IMR-90 (cell line): ENCODE results near the gene NKAIN2. TPM values are rescaled to one million over a fixed set of nuclear protein-coding genes. Genes with fewer than 3 reads are reported as not detected.

Experiments
- ATAC-seq: fragments of 200-7000 bp; cut with Tn5 transposase; 2 replicates; pipeline ENCODE4 v1.9.1; 2020; ENCODE audit warnings: low read depth, mild to moderate bottlenecking, moderate library complexity
- BruUV-seq: library from RNA; stranded (reverse); fragments of 400-500 nt; replicated peaks from 2 replicates; lab custom pipeline; 2021; lab: Mats Ljungman, UMichigan
- CTCF ChIA-PET: fragments of 300-600 bp; formaldehyde crosslinking; extraction: SDS; loops from one replicate; lab custom pipeline; 2021; ENCODE audit warnings: antibody characterized with exemption; lab: Yijun Ruan, JAX
- POLR2A ChIA-PET: fragments of 300-600 bp; sonication (Branson Sonifier 250); formaldehyde crosslinking; loops from one replicate; lab custom pipeline; 2022; ENCODE audit warnings: antibody characterized with exemption; ENCODE audit not compliant: unreplicated experiment; lab: Charles Lee
- DNase-seq: peaks from one replicate; pipeline ENCODE4 v3.0.0; 2013
- H2AFZ ChIP-seq: replicated peaks from 2 replicates; pipeline ENCODE3; 2013; ENCODE audit warnings: low read length, mild to moderate bottlenecking; ENCODE audit not compliant: poor library complexity
- H2AK5ac ChIP-seq: 2 replicates; pipeline ENCODE4 v1.6.1; 2013; ENCODE audit warnings: low read depth, low read length, inconsistent platforms
- H2AK9ac ChIP-seq: replicated peaks from 2 replicates; pipeline ENCODE3; 2013; ENCODE audit warnings: mild to moderate bottlenecking, low read depth, low read length, moderate library complexity; ENCODE audit not compliant: poor library complexity
- H2BK120ac ChIP-seq: 2 replicates; pipeline ENCODE4 v1.6.1; 2013; ENCODE audit warnings: low read depth, low read length, inconsistent platforms
- H2BK15ac ChIP-seq: 3 replicates; pipeline ENCODE4 v1.6.1; 2013; ENCODE audit warnings: low read depth, low read length, inconsistent platforms
- H2BK20ac ChIP-seq: 2 replicates; pipeline ENCODE4 v1.6.1; 2013; ENCODE audit warnings: low read depth, mild to moderate bottlenecking, inconsistent platforms, low read length, moderate library complexity
- H2BK5ac ChIP-seq: 2 replicates; pipeline ENCODE4 v1.6.1; 2013; ENCODE audit warnings: mild to moderate bottlenecking, low read depth, low read length, inconsistent platforms; ENCODE audit not compliant: poor library complexity, severe bottlenecking
- H3K14ac ChIP-seq: replicated peaks from 2 replicates; pipeline ENCODE4 v1.6.1; 2013; ENCODE audit warnings: low read depth, low read length, inconsistent platforms
- H3K18ac ChIP-seq: 2 replicates; pipeline ENCODE4 v1.6.1; 2013; ENCODE audit warnings: low read depth, low read length, control low read depth
- H3K23ac ChIP-seq: 2 replicates; pipeline ENCODE4 v1.6.1; 2013; ENCODE audit warnings: low read depth, low read length, inconsistent platforms
- H3K27ac ChIP-seq: 2 replicates; pipeline ENCODE4 v1.5.1; 2013; ENCODE audit warnings: mild to moderate bottlenecking, control low read depth, low read length; ENCODE audit not compliant: insufficient read depth
- H3K27me3 ChIP-seq: 2 replicates; pipeline ENCODE4 v1.6.1; 2013; ENCODE audit warnings: low read length; ENCODE audit not compliant: control insufficient read depth, insufficient read depth
- H3K36me3 ChIP-seq: 2 replicates; pipeline ENCODE4 v1.6.1; 2013; ENCODE audit warnings: low read length, mixed read lengths; ENCODE audit not compliant: control insufficient read depth, insufficient read depth
- H3K4ac ChIP-seq: 2 replicates; pipeline ENCODE4 v1.6.1; 2013; ENCODE audit warnings: low read depth, low read length, inconsistent platforms
- H3K4me1 ChIP-seq: 2 replicates; pipeline ENCODE4 v1.6.1; 2013; ENCODE audit warnings: low read length, mixed read lengths; ENCODE audit not compliant: control insufficient read depth, insufficient read depth
- H3K4me2 ChIP-seq: 2 replicates; pipeline ENCODE4 v1.6.1; 2013; ENCODE audit warnings: low read depth, mild to moderate bottlenecking, control low read depth, low read length, moderate library complexity
- H3K4me3 ChIP-seq: 2 replicates; pipeline ENCODE4 v1.5.1; 2013; ENCODE audit warnings: low read depth, mild to moderate bottlenecking, control low read depth, low read length, moderate library complexity; ENCODE audit not compliant: insufficient read depth
- H3K56ac ChIP-seq: 2 replicates; pipeline ENCODE4 v1.6.1; 2013; ENCODE audit warnings: low read length, inconsistent platforms; ENCODE audit not compliant: insufficient read depth; ENCODE audit errors: extremely low read depth
- H3K79me1 ChIP-seq, 2 experiments: 2 replicates each; pipeline ENCODE4 v1.6.1; 2013; ENCODE audit warnings: low read length in 2 of 2, inconsistent platforms in 1 of 2, low read depth in 1 of 2
- H3K9ac ChIP-seq: 2 replicates; pipeline ENCODE4 v1.6.1; 2013; ENCODE audit warnings: low read depth, low read length, control low read depth
- H3K9me1 ChIP-seq: 2 replicates; pipeline ENCODE4 v1.6.1; 2013; ENCODE audit warnings: low read length, inconsistent platforms; ENCODE audit not compliant: insufficient read depth
- H3K9me3 ChIP-seq: 2 replicates; pipeline ENCODE4 v1.6.1; 2013; ENCODE audit warnings: low read length; ENCODE audit not compliant: control insufficient read depth, insufficient read depth
- H4K20me1 ChIP-seq: 2 replicates; pipeline ENCODE4 v1.6.1; 2013; ENCODE audit warnings: low read length, inconsistent platforms; ENCODE audit not compliant: insufficient read depth
- H4K5ac ChIP-seq: 2 replicates; pipeline ENCODE4 v1.6.1; 2013; ENCODE audit warnings: mild to moderate bottlenecking, low read depth, low read length, control low read depth
- H4K8ac ChIP-seq, 2 experiments: 2 replicates each; pipeline ENCODE4 v1.6.1; 2013; ENCODE audit warnings: low read depth in 2 of 2, low read length in 2 of 2, control low read depth in 1 of 2, inconsistent platforms in 1 of 2
- H4K91ac ChIP-seq: 2 replicates; pipeline ENCODE4 v1.6.1; 2013; ENCODE audit warnings: low read depth, low read length, inconsistent platforms; ENCODE audit not compliant: insufficient read depth
- CTCF ChIP-seq: conservative IDR thresholded peaks from 2 replicates; pipeline ENCODE4 v1.5.1; 2012; ENCODE audit warnings: mild to moderate bottlenecking, low read depth, low read length, improper control_type of control experiment
- NFE2L2 ChIP-seq: fragments of 150-350 bp; IDR thresholded peaks from 2 replicates; pipeline ENCODE4 v1.6.1; 2016; ENCODE audit warnings: low read depth, mild to moderate bottlenecking, low read length
- RAD21 ChIP-seq: IDR thresholded peaks from 2 replicates; pipeline ENCODE4 v1.6.1; 2012; ENCODE audit warnings: low read length, improper control_type of control experiment
- SMC3 ChIP-seq: fragments of 150-350 bp; IDR thresholded peaks from 2 replicates; pipeline ENCODE4 v1.6.1; 2016; ENCODE audit warnings: low read depth, mild to moderate bottlenecking, antibody characterized with exemption, low read length, moderate library complexity
- WGBS, 2 experiments: methylation state at CpG; one replicate each; pipeline versions ENCODE4 v1.1.5 to v1.1.7; 2013; ENCODE audit warnings: missing lambda C conversion rate in 2 of 2; ENCODE audit not compliant: insufficient read length in 1 of 2; ENCODE audit errors: extremely low coverage in 2 of 2; 5-methylcytosine and 5-hydroxymethylcytosine counted together
- dilution Hi-C: fragments of 300-500 bp; cut with HindIII; formaldehyde crosslinking; loops from one replicate; pipeline ENCODE4 v1.14.3; 2018; ENCODE audit warnings: low sequenced_read_pairs; ENCODE audit not compliant: unreplicated experiment
- in situ Hi-C: fragments of 300-500 bp; cut with MboI; formaldehyde crosslinking; loops from 3 replicates; pipeline ENCODE4 v1.14.3; 2019; ENCODE audit warnings: low sequenced_read_pairs, inconsistent platforms, mixed read lengths
- intact Hi-C: fragments of 100-400 bp; cut with micrococcal nuclease; formaldehyde crosslinking; loops from 2 replicates; pipeline ENCODE4 v1.10.0; 2022
- polyA plus RNA-seq, 3 experiments: library from polyadenylated mRNA; depleted of rRNA; stranded (reverse); fragments of >200 nt; gene quantifications; 2 replicates each; pipeline ENCODE4 v1.2.3, GENCODE V29; 2012; ENCODE audit warnings: low replicate concordance in 1 of 3
- total RNA-seq: library from RNA; depleted of rRNA; stranded (reverse); fragments of >200 nt; gene quantifications from 2 replicates; pipeline ENCODE4 v1.2.3, GENCODE V29; 2012

NKAIN2 gene
- total and polyA plus RNA-seq, 2 of the 4 experiments (the other 2 are of a cell fraction): not detected

- no peak overlapping the region for H2BK120ac ChIP-seq
- H3K27me3 ChIP-seq: no peaks in the 10 kb centered on the region
- no peaks in the 10 kb centered on the region for H3K9me3 ChIP-seq
- no peaks in the 10 kb centered on the region for H3K36me3 ChIP-seq
- peaks cover 2% of the 10 kb centered on the region; the same call in 1 of the 2 replicates for H3K4me1 ChIP-seq
- H3K27ac ChIP-seq: no peak overlapping the region
- intact Hi-C loops (loop anchor here (1.0 to 5.0 kb wide), 4 partner anchors 90 to 440 kb away; no protein-coding TSS in a partner anchor), in situ Hi-C loops (loop anchor here (5.0 to 10.0 kb wide), 3 partner anchors 241 to 896 kb away; no protein-coding TSS in a partner anchor), dilution Hi-C loops (no loop called here)
- H3K23ac ChIP-seq: no peak overlapping the region
- DNase-seq (peak; percentile 64), ATAC-seq (peak; percentile 67)
- H2AK5ac ChIP-seq: no peak overlapping the region
- TF ChIP-seq CTCF: peak; percentile 83
- no peak for TF ChIP-seq NFE2L2
- peak; percentile 88 for TF ChIP-seq SMC3
- TF ChIP-seq RAD21: peak; percentile 86
- no peak overlapping the region for H4K91ac ChIP-seq
- no peak overlapping the region for H2AFZ ChIP-seq
- WGBS, 2 experiments: no CpG with 5 or more reads among the region's 4 CpGs
- H3K4ac ChIP-seq: no peak overlapping the region
- H4K20me1 ChIP-seq: no peaks in the 10 kb centered on the region
- no peaks in the 10 kb centered on the region for H3K9me1 ChIP-seq
- H2BK20ac ChIP-seq: no peak overlapping the region
- H3K4me2 ChIP-seq: no peak overlapping the region
- no peak overlapping the region for H2AK9ac ChIP-seq
- no peaks in the 10 kb centered on the region for H3K79me1 ChIP-seq
- H3K56ac ChIP-seq: no peak overlapping the region
- H3K4me3 ChIP-seq: no peak overlapping the region
- H4K5ac ChIP-seq: no peak overlapping the region
- ChIA-PET POLR2A (no interaction called here), CTCF (interaction anchor here (0.6 to 2.8 kb wide), 6 partner anchors 224 to 283 kb away, joined by 3 to 14 read pairs (median 4); partner anchors contain the start of gene TPD52L1)
- no peak overlapping the region for H2BK15ac ChIP-seq
- BruUV-seq: no TSS peak
- no peak overlapping the region for H2BK5ac ChIP-seq
- H3K9ac ChIP-seq: no peak overlapping the region
- no peak overlapping the region for H3K18ac ChIP-seq
- H3K14ac ChIP-seq: no peak overlapping the region
- H4K8ac ChIP-seq: no peak overlapping the region
Observed at GRCh38 chr6:124870611-124871459, 1067.2 kb downstream of the NKAIN2 start.
